ENCODE measurements around the gene ACHE. TPM values are rescaled to one million over a fixed set of nuclear protein-coding genes. Genes with fewer than 3 reads are reported as not detected.

ACHE gene
- total and polyA plus RNA-seq, 2 of the 13 experiments (the other 11 are each of a cell fraction or from before 2014, with no cell fraction given) = 0.18 to 0.40 TPM

DNA sequence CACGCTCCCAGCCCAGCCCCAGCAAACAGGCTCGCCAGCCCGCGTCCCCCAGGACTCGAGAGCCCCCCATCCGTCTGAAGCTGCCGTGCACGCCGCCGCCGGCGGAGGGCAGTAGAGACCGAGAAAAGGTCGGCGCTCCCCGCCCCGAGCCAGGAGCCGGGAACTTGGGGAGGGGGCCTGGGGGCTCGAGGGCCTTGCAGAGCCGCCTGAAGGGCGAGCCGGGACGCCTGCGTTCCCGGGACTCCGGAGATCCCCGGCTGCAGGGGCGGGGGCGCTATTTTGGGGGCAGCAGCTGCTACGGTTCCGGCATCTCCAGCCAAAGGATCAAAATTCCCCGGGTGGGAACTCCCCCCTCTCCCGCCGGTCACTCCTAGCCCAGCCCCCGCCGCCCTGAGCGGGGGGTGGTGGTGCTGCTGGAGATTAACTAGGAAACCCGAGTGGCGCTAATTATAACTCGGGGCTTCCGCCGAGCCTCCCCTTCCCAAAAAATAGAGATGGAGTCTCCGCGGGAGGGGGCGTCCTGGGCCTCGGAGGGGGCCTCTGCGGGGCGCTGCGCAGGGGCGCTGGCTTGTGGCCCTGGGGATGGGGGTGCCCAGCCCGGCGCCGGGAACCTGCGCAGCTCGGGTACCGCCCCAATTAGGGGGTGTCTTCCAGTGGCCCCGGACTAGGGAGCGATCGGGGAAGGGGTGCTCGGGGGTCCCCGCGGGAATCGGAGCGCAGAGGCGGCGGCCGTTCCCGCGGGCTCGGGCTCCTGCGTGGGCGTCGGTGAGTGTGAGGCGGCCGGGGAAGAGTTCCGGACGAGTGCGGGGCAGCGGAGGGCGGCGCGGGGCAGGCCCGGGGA is 608 bp downstream of the ACHE start (continued):
- TF ChIP-seq MYC (CRISPR knock-in tag; IDR thresholded peaks at IDR 0.05; ENCODE audit: borderline replicate concordance) (no peak), ZNF333 (CRISPR knock-in tag; IDR thresholded peaks at IDR 0.05; ENCODE audit: borderline replicate concordance) (no peak), MTA3 (CRISPR knock-in tag; IDR thresholded peaks at IDR 0.05) (no peak), SP4 (CRISPR knock-in tag; IDR thresholded peaks at IDR 0.05) (no peak), AGO1 (IDR thresholded peaks at IDR 0.05; ENCODE audit: low read depth, low read length, poor library complexity, severe bottlenecking) (peak; percentile 32), MIER2 (CRISPR knock-in tag; IDR thresholded peaks at IDR 0.05) (no peak), NFE2L2 (IDR thresholded peaks at IDR 0.05; ENCODE audit: low read length) (no peak), TARDBP (CRISPR knock-in tag; IDR thresholded peaks at IDR 0.05) (no peak), EZH2 (conservative IDR thresholded peaks at IDR 0.05; ENCODE audit: low read depth, low read length) (peak; percentile 80; the same call in 1 of the 2 replicates), ZNF879 (CRISPR knock-in tag; IDR thresholded peaks at IDR 0.05) (no peak), ZNF792 (CRISPR knock-in tag; IDR thresholded peaks at IDR 0.05) (no peak), TRIM24 (CRISPR knock-in tag; IDR thresholded peaks at IDR 0.05) (no peak), EEA1 (CRISPR knock-in tag; IDR thresholded peaks at IDR 0.05; ENCODE audit: borderline replicate concordance) (no peak), PCBP2 (optimal IDR thresholded peaks at IDR 0.05; ENCODE audit: low read depth, low read length, poor library complexity, severe bottlenecking) (no peak), ZNF232 (CRISPR knock-in tag; IDR thresholded peaks at IDR 0.05; ENCODE audit: borderline replicate concordance) (no peak), ZNF329 (CRISPR knock-in tag; IDR thresholded peaks at IDR 0.05; ENCODE audit: low read depth) (0 out of 2 replicates have a peak, but pooled peaks have one; percentile 47), FOXP1 (IDR thresholded peaks at IDR 0.05) (no peak), FOXP1 (CRISPR knock-in tag; IDR thresholded peaks at IDR 0.05) (no peak), TSC22D2 (CRISPR knock-in tag; IDR thresholded peaks at IDR 0.05; ENCODE audit: borderline replicate concordance) (no peak)
- TF ChIP-seq, protein P1, sequence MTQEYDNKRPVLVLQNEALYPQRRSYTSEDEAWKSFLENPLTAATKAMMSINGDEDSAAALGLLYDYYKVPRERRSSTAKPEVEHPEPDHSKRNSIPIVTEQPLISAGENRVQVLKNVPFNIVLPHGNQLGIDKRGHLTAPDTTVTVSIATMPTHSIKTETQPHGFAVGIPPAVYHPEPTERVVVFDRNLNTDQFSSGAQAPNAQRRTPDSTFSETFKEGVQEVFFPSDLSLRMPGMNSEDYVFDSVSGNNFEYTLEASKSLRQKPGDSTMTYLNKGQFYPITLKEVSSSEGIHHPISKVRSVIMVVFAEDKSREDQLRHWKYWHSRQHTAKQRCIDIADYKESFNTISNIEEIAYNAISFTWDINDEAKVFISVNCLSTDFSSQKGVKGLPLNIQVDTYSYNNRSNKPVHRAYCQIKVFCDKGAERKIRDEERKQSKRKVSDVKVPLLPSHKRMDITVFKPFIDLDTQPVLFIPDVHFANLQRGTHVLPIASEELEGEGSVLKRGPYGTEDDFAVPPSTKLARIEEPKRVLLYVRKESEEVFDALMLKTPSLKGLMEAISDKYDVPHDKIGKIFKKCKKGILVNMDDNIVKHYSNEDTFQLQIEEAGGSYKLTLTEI (CRISPR knock-in tag; conservative IDR thresholded peaks at IDR 0.05) = no peak
- TF ChIP-seq, protein P2, sequence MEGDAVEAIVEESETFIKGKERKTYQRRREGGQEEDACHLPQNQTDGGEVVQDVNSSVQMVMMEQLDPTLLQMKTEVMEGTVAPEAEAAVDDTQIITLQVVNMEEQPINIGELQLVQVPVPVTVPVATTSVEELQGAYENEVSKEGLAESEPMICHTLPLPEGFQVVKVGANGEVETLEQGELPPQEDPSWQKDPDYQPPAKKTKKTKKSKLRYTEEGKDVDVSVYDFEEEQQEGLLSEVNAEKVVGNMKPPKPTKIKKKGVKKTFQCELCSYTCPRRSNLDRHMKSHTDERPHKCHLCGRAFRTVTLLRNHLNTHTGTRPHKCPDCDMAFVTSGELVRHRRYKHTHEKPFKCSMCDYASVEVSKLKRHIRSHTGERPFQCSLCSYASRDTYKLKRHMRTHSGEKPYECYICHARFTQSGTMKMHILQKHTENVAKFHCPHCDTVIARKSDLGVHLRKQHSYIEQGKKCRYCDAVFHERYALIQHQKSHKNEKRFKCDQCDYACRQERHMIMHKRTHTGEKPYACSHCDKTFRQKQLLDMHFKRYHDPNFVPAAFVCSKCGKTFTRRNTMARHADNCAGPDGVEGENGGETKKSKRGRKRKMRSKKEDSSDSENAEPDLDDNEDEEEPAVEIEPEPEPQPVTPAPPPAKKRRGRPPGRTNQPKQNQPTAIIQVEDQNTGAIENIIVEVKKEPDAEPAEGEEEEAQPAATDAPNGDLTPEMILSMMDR (CRISPR knock-in tag; IDR thresholded peaks at IDR 0.05) = peak; percentile 87
- TF ChIP-seq, protein P3, sequence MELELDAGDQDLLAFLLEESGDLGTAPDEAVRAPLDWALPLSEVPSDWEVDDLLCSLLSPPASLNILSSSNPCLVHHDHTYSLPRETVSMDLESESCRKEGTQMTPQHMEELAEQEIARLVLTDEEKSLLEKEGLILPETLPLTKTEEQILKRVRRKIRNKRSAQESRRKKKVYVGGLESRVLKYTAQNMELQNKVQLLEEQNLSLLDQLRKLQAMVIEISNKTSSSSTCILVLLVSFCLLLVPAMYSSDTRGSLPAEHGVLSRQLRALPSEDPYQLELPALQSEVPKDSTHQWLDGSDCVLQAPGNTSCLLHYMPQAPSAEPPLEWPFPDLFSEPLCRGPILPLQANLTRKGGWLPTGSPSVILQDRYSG (CRISPR knock-in tag; IDR thresholded peaks at IDR 0.05) = no peak
- TF ChIP-seq, protein P4, sequence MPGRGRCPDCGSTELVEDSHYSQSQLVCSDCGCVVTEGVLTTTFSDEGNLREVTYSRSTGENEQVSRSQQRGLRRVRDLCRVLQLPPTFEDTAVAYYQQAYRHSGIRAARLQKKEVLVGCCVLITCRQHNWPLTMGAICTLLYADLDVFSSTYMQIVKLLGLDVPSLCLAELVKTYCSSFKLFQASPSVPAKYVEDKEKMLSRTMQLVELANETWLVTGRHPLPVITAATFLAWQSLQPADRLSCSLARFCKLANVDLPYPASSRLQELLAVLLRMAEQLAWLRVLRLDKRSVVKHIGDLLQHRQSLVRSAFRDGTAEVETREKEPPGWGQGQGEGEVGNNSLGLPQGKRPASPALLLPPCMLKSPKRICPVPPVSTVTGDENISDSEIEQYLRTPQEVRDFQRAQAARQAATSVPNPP (CRISPR knock-in tag; IDR thresholded peaks at IDR 0.05) = no peak
- TF ChIP-seq, protein P5, sequence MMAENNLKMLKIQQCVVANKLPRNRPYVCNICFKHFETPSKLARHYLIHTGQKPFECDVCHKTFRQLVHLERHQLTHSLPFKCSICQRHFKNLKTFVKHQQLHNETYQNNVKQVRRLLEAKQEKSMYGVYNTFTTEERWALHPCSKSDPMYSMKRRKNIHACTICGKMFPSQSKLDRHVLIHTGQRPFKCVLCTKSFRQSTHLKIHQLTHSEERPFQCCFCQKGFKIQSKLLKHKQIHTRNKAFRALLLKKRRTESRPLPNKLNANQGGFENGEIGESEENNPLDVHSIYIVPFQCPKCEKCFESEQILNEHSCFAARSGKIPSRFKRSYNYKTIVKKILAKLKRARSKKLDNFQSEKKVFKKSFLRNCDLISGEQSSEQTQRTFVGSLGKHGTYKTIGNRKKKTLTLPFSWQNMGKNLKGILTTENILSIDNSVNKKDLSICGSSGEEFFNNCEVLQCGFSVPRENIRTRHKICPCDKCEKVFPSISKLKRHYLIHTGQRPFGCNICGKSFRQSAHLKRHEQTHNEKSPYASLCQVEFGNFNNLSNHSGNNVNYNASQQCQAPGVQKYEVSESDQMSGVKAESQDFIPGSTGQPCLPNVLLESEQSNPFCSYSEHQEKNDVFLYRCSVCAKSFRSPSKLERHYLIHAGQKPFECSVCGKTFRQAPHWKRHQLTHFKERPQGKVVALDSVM (CRISPR knock-in tag; IDR thresholded peaks at IDR 0.05) = no peak

Measured in HepG2 (cell line).